HCT116 (cell line): ENCODE data around the gene LRRC8B. TPM values are rescaled to one million over a fixed set of nuclear protein-coding genes. Genes with fewer than 3 reads are reported as not detected.

ENCODE experiments used
- ATAC-seq: fragments of 200-7000 bp; cut with Tn5 transposase; 2 replicates; pipeline ENCODE4 v1.9.1; 2020; ENCODE audit warnings: mild to moderate bottlenecking, moderate library complexity
- BruUV-seq: library from RNA; stranded (reverse); fragments of 400-500 nt; replicated peaks from 2 replicates; lab custom pipeline; 2021; lab: Mats Ljungman, UMichigan
- CTCF ChIA-PET: fragments of 300-600 bp; sonication (Branson Sonifier 250); formaldehyde crosslinking; loops from one replicate; lab custom pipeline; 2021; ENCODE audit warnings: antibody characterized with exemption; lab: Charles Lee
- POLR2A ChIA-PET: fragments of 300-600, 350-600 bp; sonication (Branson Sonifier 250); formaldehyde crosslinking; loops from one replicate; lab custom pipeline; 2021; ENCODE audit warnings: antibody characterized with exemption; lab: Charles Lee
- RAD21 ChIA-PET, 2 experiments: fragments of 300-600 bp; sonication (Branson Sonifier 250); formaldehyde crosslinking; loops; one replicate each; lab custom pipeline; 2023; ENCODE audit warnings: low total read pairs in 2 of 2; ENCODE audit not compliant: uncharacterized antibody in 2 of 2, unreplicated experiment in 2 of 2, low non-redundant PET in 1 of 2; lab: Charles Lee
- DNase-seq: peaks from one replicate; pipeline ENCODE4 v3.0.0-alpha.2; 2010; ENCODE audit warnings: low read depth, low spot score
- H2AFZ ChIP-seq: fragments of 200-600 bp; shearing (Covaris generic), sonication (generic); 2 replicates; pipeline ENCODE4 v1.6.1; 2017; ENCODE audit warnings: low read depth, mixed run types, mixed read lengths, antibody characterized with exemption, low read length; ENCODE audit not compliant: poor library complexity, severe bottlenecking
- H3K27ac ChIP-seq: 2 replicates; pipeline ENCODE4 v1.5.1; 2012; ENCODE audit warnings: low read depth, low read length
- H3K27me3 ChIP-seq: fragments of 200-600 bp; sonication (generic); 2 replicates; pipeline ENCODE4 v1.6.1; 2016; ENCODE audit warnings: mixed run types, low read length, mixed read lengths; ENCODE audit not compliant: insufficient read depth
- H3K36me3 ChIP-seq, 2 experiments: fragments of 200-500 bp in 1 of 2; fragments of 200-600 bp in 1 of 2; sonication (Bioruptor generic) in 1 of 2; sonication (generic) in 1 of 2; 2 replicates each; pipeline versions ENCODE4 v1.5.1 to v1.6.1; 2014 to 2016; ENCODE audit warnings: low read length in 2 of 2, inconsistent platforms in 1 of 2, mixed read lengths in 1 of 2, mixed run types in 1 of 2; ENCODE audit not compliant: insufficient read depth in 2 of 2, control insufficient read depth in 1 of 2
- H3K4me1 ChIP-seq, 2 experiments: fragments of 200-600 bp in 1 of 2; sonication (generic) in 1 of 2; 2 replicates each; pipeline versions ENCODE4 v1.5.1 to v1.6.1; 2012 to 2017; ENCODE audit warnings: low read length in 2 of 2, inconsistent platforms in 1 of 2, mild to moderate bottlenecking in 1 of 2, mixed read lengths in 1 of 2, mixed run types in 1 of 2, moderate library complexity in 1 of 2; ENCODE audit not compliant: insufficient read depth in 2 of 2, control insufficient read depth in 1 of 2
- H3K4me2 ChIP-seq: fragments of 200-600 bp; sonication (generic); 2 replicates; pipeline ENCODE4 v1.6.1; 2017; ENCODE audit warnings: mixed run types, low read length, mixed read lengths
- H3K4me3 ChIP-seq, 2 experiments: fragments of 200-600 bp in 1 of 2; sonication (generic) in 1 of 2; replicated peaks in 1 of 2; 2 replicates each; pipeline ENCODE4 v1.5.1; 2011 to 2016; ENCODE audit warnings: low read length in 2 of 2, control low read depth in 1 of 2, low read depth in 1 of 2, mild to moderate bottlenecking in 1 of 2, mixed read lengths in 1 of 2, mixed run types in 1 of 2
- H3K79me2 ChIP-seq: fragments of 200-600 bp; sonication (generic); 2 replicates; pipeline ENCODE4 v1.6.1; 2017; ENCODE audit warnings: mild to moderate bottlenecking, mixed run types, low read length, moderate library complexity, mixed read lengths; ENCODE audit not compliant: insufficient read depth
- H3K9ac ChIP-seq: fragments of 200-600 bp; sonication (generic); 2 replicates; pipeline ENCODE4 v1.6.1; 2016; ENCODE audit warnings: low read length, mixed read lengths
- H3K9me2 ChIP-seq: fragments of 200-600 bp; sonication (generic), shearing (Covaris generic); 2 replicates; pipeline ENCODE4 v1.6.1; 2017; ENCODE audit warnings: mixed run types, mild to moderate bottlenecking, moderate library complexity; ENCODE audit not compliant: insufficient read depth
- H3K9me3 ChIP-seq, 2 experiments: fragments of 200-500 bp in 1 of 2; fragments of 200-600 bp in 1 of 2; sonication (Bioruptor generic) in 1 of 2; sonication (generic) in 1 of 2; 2 replicates each; pipeline ENCODE4 v1.6.1; 2014 to 2017; ENCODE audit warnings: low read length in 2 of 2, mixed read lengths in 2 of 2, inconsistent platforms in 1 of 2, low read depth in 1 of 2, mild to moderate bottlenecking in 1 of 2, mixed run types in 1 of 2, moderate library complexity in 1 of 2; ENCODE audit not compliant: control insufficient read depth in 1 of 2, insufficient read depth in 1 of 2
- H4K20me1 ChIP-seq: fragments of 200-600 bp; sonication (generic), shearing (Covaris generic); 2 replicates; pipeline ENCODE4 v1.6.1; 2017; ENCODE audit warnings: mixed run types, mild to moderate bottlenecking, moderate library complexity; ENCODE audit not compliant: insufficient read depth
- CBX3 ChIP-seq: IDR thresholded peaks from 2 replicates; pipeline ENCODE4 v1.6.1; 2012; ENCODE audit warnings: low read depth
- CEBPB ChIP-seq: IDR thresholded peaks from 2 replicates; pipeline ENCODE4 v1.6.1; 2012; ENCODE audit warnings: low read depth
- ELF1 ChIP-seq: IDR thresholded peaks from 2 replicates; pipeline ENCODE4 v1.6.1; 2012; ENCODE audit warnings: low read depth, borderline replicate concordance
- EZH2phosphoT487 ChIP-seq: fragments of 200-600 bp; IDR thresholded peaks from 2 replicates; pipeline ENCODE4 v1.6.1; 2018; ENCODE audit warnings: antibody characterized with exemption, borderline replicate concordance
- FOSL1 ChIP-seq: IDR thresholded peaks from 2 replicates; pipeline ENCODE4 v1.6.1; 2012; ENCODE audit warnings: low read depth
- JUND ChIP-seq: IDR thresholded peaks from 2 replicates; pipeline ENCODE4 v1.6.1; 2012
- POLR2A ChIP-seq: IDR thresholded peaks from 2 replicates; pipeline ENCODE4 v1.7.0; 2011; ENCODE audit warnings: borderline replicate concordance; ENCODE audit not compliant: insufficient read depth, insufficient read length; ENCODE audit errors: extremely low read depth
- POLR2AphosphoS5 ChIP-seq: IDR thresholded peaks from 2 replicates; pipeline ENCODE4 v1.6.1; 2011; ENCODE audit warnings: mild to moderate bottlenecking, low read depth, low read length, moderate library complexity
- SP1 ChIP-seq: IDR thresholded peaks from 2 replicates; pipeline ENCODE4 v1.6.1; 2012; ENCODE audit warnings: low read depth
- TCF7L2 ChIP-seq: IDR thresholded peaks from 2 replicates; pipeline ENCODE4 v1.7.0; 2011; ENCODE audit warnings: borderline replicate concordance, inconsistent platforms; ENCODE audit not compliant: insufficient read depth, insufficient read length; ENCODE audit errors: extremely low read depth
- ZNF274 ChIP-seq: fragments of 200-500 bp; sonication (Bioruptor generic); IDR thresholded peaks from 2 replicates; pipeline ENCODE4 v1.6.1; 2014; ENCODE audit warnings: mild to moderate bottlenecking, low read depth, low read length, inconsistent platforms
- intact Hi-C: fragments of 100-400 bp; cut with micrococcal nuclease; formaldehyde crosslinking; loops from 2 replicates; pipeline ENCODE4 v1.10.0; 2022
- total RNA-seq: library from RNA; stranded (reverse); gene quantifications from one replicate; pipeline ENCODE4 v1.2.1, GENCODE V29; 2021; ENCODE audit not compliant: unreplicated experiment
- TF ChIP-seq, protein P1 (sequence below): IDR thresholded peaks from 2 replicates; pipeline ENCODE4 v1.6.1; 2011; ENCODE audit warnings: mild to moderate bottlenecking, low read length, moderate library complexity; ENCODE audit not compliant: insufficient replicate concordance; ENCODE audit errors: extremely low read depth
- TF ChIP-seq, protein P2 (sequence below): IDR thresholded peaks from 2 replicates; pipeline ENCODE4 v1.6.1; 2012; ENCODE audit warnings: low read depth
- TF ChIP-seq, protein P3 (sequence below), 3 experiments: fragments of 200-600 bp in 1 of 3; sonication (generic) in 1 of 3; IDR thresholded peaks in 2 of 3; conservative IDR thresholded peaks in 1 of 3; 2 replicates each; pipeline ENCODE4 v1.5.1; 2012 to 2017; ENCODE audit warnings: low read depth in 2 of 3, low read length in 2 of 3, antibody characterized with exemption in 1 of 3, borderline replicate concordance in 1 of 3, control low read depth in 1 of 3, mild to moderate bottlenecking in 1 of 3, mixed read lengths in 1 of 3, mixed run types in 1 of 3, moderate library complexity in 1 of 3; ENCODE audit not compliant: insufficient read depth in 1 of 3
- TF ChIP-seq, protein P4 (sequence below): IDR thresholded peaks from 2 replicates; pipeline ENCODE4 v1.6.1; 2012

The LRRC8B gene
- total RNA-seq, 1 experiment from 2014 or later = 17.9 TPM

DNA sequence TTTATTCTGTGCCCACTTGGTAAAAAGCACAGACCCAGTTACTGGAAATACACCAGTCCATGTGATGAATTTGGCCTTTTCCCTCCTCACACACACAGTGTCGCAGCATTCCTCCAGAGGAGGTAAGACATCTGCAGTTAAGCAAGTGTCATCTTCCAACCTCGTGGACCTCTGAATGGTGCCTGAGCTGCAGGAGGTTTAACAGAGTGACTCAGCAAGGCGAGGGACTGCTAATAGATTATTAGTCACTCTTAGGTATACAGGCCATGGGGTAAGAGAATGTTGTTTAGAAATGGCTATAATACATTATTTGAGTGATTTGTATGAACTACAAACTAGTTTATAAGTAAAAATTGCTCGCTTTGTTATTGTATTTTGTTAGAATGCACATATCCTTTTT, 8.6 kb upstream of the LRRC8B start (continued):
- TF ChIP-seq, protein P1, sequence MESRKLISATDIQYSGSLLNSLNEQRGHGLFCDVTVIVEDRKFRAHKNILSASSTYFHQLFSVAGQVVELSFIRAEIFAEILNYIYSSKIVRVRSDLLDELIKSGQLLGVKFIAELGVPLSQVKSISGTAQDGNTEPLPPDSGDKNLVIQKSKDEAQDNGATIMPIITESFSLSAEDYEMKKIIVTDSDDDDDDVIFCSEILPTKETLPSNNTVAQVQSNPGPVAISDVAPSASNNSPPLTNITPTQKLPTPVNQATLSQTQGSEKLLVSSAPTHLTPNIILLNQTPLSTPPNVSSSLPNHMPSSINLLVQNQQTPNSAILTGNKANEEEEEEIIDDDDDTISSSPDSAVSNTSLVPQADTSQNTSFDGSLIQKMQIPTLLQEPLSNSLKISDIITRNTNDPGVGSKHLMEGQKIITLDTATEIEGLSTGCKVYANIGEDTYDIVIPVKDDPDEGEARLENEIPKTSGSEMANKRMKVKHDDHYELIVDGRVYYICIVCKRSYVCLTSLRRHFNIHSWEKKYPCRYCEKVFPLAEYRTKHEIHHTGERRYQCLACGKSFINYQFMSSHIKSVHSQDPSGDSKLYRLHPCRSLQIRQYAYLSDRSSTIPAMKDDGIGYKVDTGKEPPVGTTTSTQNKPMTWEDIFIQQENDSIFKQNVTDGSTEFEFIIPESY = no peak
- TF ChIP-seq, all 23 proteins: peak for 7

DNA sequence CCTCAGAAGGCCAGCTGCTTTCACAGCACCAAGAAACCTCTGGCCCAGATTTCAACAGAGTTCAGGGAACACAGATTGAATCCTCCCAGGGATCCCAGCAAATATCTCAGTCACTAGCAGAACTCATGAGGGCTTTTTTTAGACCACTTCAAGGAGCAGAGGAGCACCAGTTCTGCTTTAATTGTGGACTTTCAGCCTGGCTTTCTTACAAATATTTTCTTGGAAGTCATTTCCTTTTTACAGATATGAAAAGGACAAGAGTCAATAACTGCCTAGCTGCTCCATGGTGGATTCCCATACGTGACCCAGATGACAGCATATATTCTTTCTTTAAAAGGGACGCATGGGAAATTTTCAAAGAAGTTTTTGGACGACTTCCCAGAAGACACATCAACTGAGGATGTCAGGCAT, 6.4 kb upstream of the LRRC8B start:
- H3K9me2 ChIP-seq = no peaks in the 10 kb centered on the region
- no peak overlapping the region for H3K27ac ChIP-seq
- H3K9me3 ChIP-seq = no peaks in the 10 kb centered on the region
- no peaks in the 10 kb centered on the region for H3K79me2 ChIP-seq
- no peak overlapping the region for H3K4me2 ChIP-seq
- no peak overlapping the region for H2AFZ ChIP-seq
- no peak for DNase-seq
- POLR2A ChIA-PET = no interaction called here
- H3K36me3 ChIP-seq = no peaks in the 10 kb centered on the region
- CTCF ChIA-PET = no interaction called here
- no peak overlapping the region for H3K9ac ChIP-seq
- RAD21 ChIA-PET = no interaction called here
- H3K4me3 ChIP-seq = no peak overlapping the region
- no peak for TF ChIP-seq TCF7L2
- TF ChIP-seq, protein P2, sequence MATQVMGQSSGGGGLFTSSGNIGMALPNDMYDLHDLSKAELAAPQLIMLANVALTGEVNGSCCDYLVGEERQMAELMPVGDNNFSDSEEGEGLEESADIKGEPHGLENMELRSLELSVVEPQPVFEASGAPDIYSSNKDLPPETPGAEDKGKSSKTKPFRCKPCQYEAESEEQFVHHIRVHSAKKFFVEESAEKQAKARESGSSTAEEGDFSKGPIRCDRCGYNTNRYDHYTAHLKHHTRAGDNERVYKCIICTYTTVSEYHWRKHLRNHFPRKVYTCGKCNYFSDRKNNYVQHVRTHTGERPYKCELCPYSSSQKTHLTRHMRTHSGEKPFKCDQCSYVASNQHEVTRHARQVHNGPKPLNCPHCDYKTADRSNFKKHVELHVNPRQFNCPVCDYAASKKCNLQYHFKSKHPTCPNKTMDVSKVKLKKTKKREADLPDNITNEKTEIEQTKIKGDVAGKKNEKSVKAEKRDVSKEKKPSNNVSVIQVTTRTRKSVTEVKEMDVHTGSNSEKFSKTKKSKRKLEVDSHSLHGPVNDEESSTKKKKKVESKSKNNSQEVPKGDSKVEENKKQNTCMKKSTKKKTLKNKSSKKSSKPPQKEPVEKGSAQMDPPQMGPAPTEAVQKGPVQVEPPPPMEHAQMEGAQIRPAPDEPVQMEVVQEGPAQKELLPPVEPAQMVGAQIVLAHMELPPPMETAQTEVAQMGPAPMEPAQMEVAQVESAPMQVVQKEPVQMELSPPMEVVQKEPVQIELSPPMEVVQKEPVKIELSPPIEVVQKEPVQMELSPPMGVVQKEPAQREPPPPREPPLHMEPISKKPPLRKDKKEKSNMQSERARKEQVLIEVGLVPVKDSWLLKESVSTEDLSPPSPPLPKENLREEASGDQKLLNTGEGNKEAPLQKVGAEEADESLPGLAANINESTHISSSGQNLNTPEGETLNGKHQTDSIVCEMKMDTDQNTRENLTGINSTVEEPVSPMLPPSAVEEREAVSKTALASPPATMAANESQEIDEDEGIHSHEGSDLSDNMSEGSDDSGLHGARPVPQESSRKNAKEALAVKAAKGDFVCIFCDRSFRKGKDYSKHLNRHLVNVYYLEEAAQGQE = no peak
- TF ChIP-seq POLR2AphosphoS5 = no peak
- no peak for TF ChIP-seq SP1
- TF ChIP-seq CEBPB = no peak
- no peak for TF ChIP-seq FOSL1
- TF ChIP-seq CBX3 = no peak
- TF ChIP-seq ELF1 = no peak
- TF ChIP-seq JUND = no peak
- TF ChIP-seq, protein P3, sequence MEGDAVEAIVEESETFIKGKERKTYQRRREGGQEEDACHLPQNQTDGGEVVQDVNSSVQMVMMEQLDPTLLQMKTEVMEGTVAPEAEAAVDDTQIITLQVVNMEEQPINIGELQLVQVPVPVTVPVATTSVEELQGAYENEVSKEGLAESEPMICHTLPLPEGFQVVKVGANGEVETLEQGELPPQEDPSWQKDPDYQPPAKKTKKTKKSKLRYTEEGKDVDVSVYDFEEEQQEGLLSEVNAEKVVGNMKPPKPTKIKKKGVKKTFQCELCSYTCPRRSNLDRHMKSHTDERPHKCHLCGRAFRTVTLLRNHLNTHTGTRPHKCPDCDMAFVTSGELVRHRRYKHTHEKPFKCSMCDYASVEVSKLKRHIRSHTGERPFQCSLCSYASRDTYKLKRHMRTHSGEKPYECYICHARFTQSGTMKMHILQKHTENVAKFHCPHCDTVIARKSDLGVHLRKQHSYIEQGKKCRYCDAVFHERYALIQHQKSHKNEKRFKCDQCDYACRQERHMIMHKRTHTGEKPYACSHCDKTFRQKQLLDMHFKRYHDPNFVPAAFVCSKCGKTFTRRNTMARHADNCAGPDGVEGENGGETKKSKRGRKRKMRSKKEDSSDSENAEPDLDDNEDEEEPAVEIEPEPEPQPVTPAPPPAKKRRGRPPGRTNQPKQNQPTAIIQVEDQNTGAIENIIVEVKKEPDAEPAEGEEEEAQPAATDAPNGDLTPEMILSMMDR (IDR thresholded peaks at IDR 0.05 in 2 of 3, conservative IDR thresholded peaks at IDR 0.05 in 1 of 3; ENCODE audit: borderline replicate concordance in 1 of 3, insufficient read depth in 1 of 3, low read depth in 2 of 3, low read length in 2 of 3) = no peak
- no peak for TF ChIP-seq ZNF274
- TF ChIP-seq POLR2A = no peak
- TF ChIP-seq, protein P4, sequence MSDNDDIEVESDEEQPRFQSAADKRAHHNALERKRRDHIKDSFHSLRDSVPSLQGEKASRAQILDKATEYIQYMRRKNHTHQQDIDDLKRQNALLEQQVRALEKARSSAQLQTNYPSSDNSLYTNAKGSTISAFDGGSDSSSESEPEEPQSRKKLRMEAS = no peak
- no peak for TF ChIP-seq EZH2phosphoT487
- no peaks in the 10 kb centered on the region for H3K27me3 ChIP-seq
- no peaks in the 10 kb centered on the region for H4K20me1 ChIP-seq
- BruUV-seq = no TSS peak
- no peak for ATAC-seq
- H3K4me1 ChIP-seq = peaks cover 0 to 12% of the 10 kb centered on the region in 2 experiments; a peak in 2 of 4 replicates
- intact Hi-C loops = no loop called here
